OCI-LY1 (cell line): Measurements from ENCODE around the gene CATSPER3.

Experiments
- H2AFZ ChIP-seq: fragments of 200-600 bp; sonication (generic), shearing (Covaris generic); 2 replicates; pipeline ENCODE4 v1.6.0; 2014; ENCODE audit warnings: antibody characterized with exemption, mild to moderate bottlenecking, low read length
- H3F3A ChIP-seq: fragments of 200-600 bp; sonication (generic), shearing (Covaris generic); 2 replicates; pipeline ENCODE4 v1.6.0; 2014; ENCODE audit warnings: mild to moderate bottlenecking, antibody characterized with exemption, low read length, moderate library complexity; ENCODE audit not compliant: insufficient read depth
- H3K27ac ChIP-seq: fragments of 200-600 bp; sonication (generic); 2 replicates; pipeline ENCODE4 v1.5.1; 2014; ENCODE audit warnings: low read length, mixed run types, mild to moderate bottlenecking, low read depth; ENCODE audit not compliant: poor library complexity, severe bottlenecking
- H3K27me3 ChIP-seq: fragments of 200-600 bp; sonication (generic); 2 replicates; pipeline ENCODE4 v1.6.0; 2014; ENCODE audit warnings: antibody characterized with exemption, mild to moderate bottlenecking, low read length, moderate library complexity; ENCODE audit not compliant: insufficient read depth
- H3K36me3 ChIP-seq: fragments of 200-600 bp; sonication (generic); 2 replicates; pipeline ENCODE4 v1.6.1; 2014; ENCODE audit warnings: mild to moderate bottlenecking, antibody characterized with exemption, low read length, moderate library complexity, mixed read lengths; ENCODE audit not compliant: insufficient read depth
- H3K4me1 ChIP-seq: fragments of 200-600 bp; sonication (generic); 2 replicates; pipeline ENCODE4 v1.5.1; 2014; ENCODE audit warnings: mild to moderate bottlenecking, low read length, moderate library complexity; ENCODE audit not compliant: insufficient read depth, severe bottlenecking
- H3K4me2 ChIP-seq: fragments of 200-600 bp; sonication (generic), shearing (Covaris generic); 2 replicates; pipeline ENCODE4 v1.6.1; 2014; ENCODE audit warnings: low read length
- H3K4me3 ChIP-seq: fragments of 200-600 bp; sonication (generic); 2 replicates; pipeline ENCODE4 v1.5.1; 2014; ENCODE audit warnings: low read length, low read depth, mild to moderate bottlenecking, mixed read lengths; ENCODE audit not compliant: poor library complexity, severe bottlenecking
- H3K79me2 ChIP-seq: fragments of 200-600 bp; shearing (Covaris generic); 2 replicates; pipeline ENCODE4 v1.6.1; 2016; ENCODE audit warnings: mixed run types, low read length, mixed read lengths; ENCODE audit not compliant: insufficient read depth
- H3K9ac ChIP-seq: fragments of 200-600 bp; sonication (generic), shearing (Covaris generic); 2 replicates; pipeline ENCODE4 v1.6.1; 2014; ENCODE audit warnings: mild to moderate bottlenecking, low read length, mixed read lengths
- H3K9me2 ChIP-seq: fragments of 200-600 bp; sonication (generic), shearing (Covaris generic); 2 replicates; pipeline ENCODE4 v1.6.1; 2014; ENCODE audit warnings: low read depth, mild to moderate bottlenecking, low read length, mixed read lengths
- H3K9me3 ChIP-seq: fragments of 200-600 bp; shearing (Covaris generic); 2 replicates; pipeline ENCODE4 v1.6.1; 2014; ENCODE audit warnings: low read length, mixed read lengths
- H4K20me1 ChIP-seq: fragments of 200-600 bp; sonication (generic), shearing (Covaris generic); 2 replicates; pipeline ENCODE4 v1.6.0; 2016; ENCODE audit warnings: mild to moderate bottlenecking, low read length; ENCODE audit not compliant: insufficient read depth
- EZH2 ChIP-seq: fragments of 200-600 bp; sonication (generic), shearing (Covaris generic); IDR thresholded peaks from 2 replicates; pipeline ENCODE4 v1.8.0; 2017; ENCODE audit warnings: borderline replicate concordance, mixed run types, mild to moderate bottlenecking, antibody characterized with exemption, low read length, moderate library complexity, mixed read lengths
- TF ChIP-seq, protein P1 (sequence below): fragments of 200-600 bp; sonication (generic), shearing (Covaris generic); IDR thresholded peaks from 2 replicates; pipeline ENCODE4 v1.5.1; 2017; ENCODE audit warnings: mild to moderate bottlenecking, antibody characterized with exemption, low read length, moderate library complexity, mixed read lengths

Gene CATSPER3

DNA sequence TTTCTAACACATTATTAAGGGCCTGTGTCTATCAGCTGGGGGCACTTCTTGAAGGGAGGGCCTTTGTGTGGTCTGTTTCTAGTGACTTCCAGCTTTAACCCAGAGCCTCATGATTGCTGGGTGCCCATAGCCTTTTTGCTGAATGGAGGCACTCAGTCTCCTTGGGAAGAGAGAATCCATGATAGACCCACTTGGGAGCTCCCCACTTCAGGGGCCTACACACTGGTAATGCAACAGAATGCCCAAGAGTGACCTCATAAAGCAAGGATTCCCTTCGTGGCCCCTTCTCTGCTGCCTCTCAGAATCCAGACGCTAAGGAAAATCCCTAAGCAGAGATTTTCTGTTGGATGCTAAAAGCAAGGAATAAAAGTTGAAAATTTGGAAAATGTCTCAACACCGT is at the start of gene CATSPER3:
Gene CATSPER3 (plus strand): TSS at position 301 of the 400 bp plus-strand sequence. CDS start 85 bp downstream, at position 386.
- no peaks in the 10 kb centered on the region for H4K20me1 ChIP-seq
- no peaks in the 10 kb centered on the region for H3F3A ChIP-seq
- no peaks in the 10 kb centered on the region for H3K79me2 ChIP-seq
- H3K4me3 ChIP-seq = no peak within 1 kb of the TSS
- no peaks in the 10 kb centered on the region for H3K36me3 ChIP-seq
- no peaks in the 10 kb centered on the region for H3K27me3 ChIP-seq
- H3K4me2 ChIP-seq = no peak within 1 kb of the TSS
- no peak within 1 kb of the TSS for H3K27ac ChIP-seq
- H3K9me3 ChIP-seq = no peaks in the 10 kb centered on the region
- H2AFZ ChIP-seq = no peak within 1 kb of the TSS
- TF ChIP-seq, protein P1, sequence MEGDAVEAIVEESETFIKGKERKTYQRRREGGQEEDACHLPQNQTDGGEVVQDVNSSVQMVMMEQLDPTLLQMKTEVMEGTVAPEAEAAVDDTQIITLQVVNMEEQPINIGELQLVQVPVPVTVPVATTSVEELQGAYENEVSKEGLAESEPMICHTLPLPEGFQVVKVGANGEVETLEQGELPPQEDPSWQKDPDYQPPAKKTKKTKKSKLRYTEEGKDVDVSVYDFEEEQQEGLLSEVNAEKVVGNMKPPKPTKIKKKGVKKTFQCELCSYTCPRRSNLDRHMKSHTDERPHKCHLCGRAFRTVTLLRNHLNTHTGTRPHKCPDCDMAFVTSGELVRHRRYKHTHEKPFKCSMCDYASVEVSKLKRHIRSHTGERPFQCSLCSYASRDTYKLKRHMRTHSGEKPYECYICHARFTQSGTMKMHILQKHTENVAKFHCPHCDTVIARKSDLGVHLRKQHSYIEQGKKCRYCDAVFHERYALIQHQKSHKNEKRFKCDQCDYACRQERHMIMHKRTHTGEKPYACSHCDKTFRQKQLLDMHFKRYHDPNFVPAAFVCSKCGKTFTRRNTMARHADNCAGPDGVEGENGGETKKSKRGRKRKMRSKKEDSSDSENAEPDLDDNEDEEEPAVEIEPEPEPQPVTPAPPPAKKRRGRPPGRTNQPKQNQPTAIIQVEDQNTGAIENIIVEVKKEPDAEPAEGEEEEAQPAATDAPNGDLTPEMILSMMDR = no peak
- no peak for TF ChIP-seq EZH2
- peaks cover 15% of the 10 kb centered on the region for H3K4me1 ChIP-seq
- no peak within 1 kb of the TSS for H3K9ac ChIP-seq
- no peaks in the 10 kb centered on the region for H3K9me2 ChIP-seq

DNA sequence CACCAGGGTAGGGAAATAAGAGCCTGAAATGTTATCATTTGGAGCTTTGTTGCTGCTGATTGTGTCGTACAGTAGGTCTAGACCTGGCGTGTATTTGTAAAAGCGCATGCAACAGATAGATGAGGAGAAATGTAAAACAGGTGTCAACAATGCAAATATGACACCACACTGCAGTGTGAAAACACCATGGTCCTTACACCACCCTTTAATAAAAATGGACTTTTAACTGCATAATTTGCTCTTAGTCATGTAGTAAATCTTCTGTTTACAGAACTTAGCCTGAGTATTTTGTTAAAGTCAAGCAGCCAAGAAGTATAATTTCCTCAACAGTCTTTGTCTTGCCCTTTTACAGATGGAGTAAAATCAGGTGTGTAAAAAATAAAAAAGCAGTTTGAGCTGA is 48.8 kb upstream of the CATSPER3 start:
- Histone ChIP-seq H3K9ac (no peak overlapping the region), H4K20me1 (no peaks in the 10 kb centered on the region), H3K4me1 (no peaks in the 10 kb centered on the region), H3K27me3 (no peaks in the 10 kb centered on the region), H2AFZ (no peak overlapping the region), H3K4me3 (no peak overlapping the region), H3K9me3 (no peaks in the 10 kb centered on the region), H3K9me2 (no peaks in the 10 kb centered on the region), H3F3A (no peaks in the 10 kb centered on the region), H3K27ac (no peak overlapping the region), H3K4me2 (no peak overlapping the region), H3K79me2 (no peaks in the 10 kb centered on the region), H3K36me3 (peaks cover 42% of the 10 kb centered on the region)
- TF ChIP-seq EZH2 = no peak
- TF ChIP-seq, protein P1 = no peak

DNA sequence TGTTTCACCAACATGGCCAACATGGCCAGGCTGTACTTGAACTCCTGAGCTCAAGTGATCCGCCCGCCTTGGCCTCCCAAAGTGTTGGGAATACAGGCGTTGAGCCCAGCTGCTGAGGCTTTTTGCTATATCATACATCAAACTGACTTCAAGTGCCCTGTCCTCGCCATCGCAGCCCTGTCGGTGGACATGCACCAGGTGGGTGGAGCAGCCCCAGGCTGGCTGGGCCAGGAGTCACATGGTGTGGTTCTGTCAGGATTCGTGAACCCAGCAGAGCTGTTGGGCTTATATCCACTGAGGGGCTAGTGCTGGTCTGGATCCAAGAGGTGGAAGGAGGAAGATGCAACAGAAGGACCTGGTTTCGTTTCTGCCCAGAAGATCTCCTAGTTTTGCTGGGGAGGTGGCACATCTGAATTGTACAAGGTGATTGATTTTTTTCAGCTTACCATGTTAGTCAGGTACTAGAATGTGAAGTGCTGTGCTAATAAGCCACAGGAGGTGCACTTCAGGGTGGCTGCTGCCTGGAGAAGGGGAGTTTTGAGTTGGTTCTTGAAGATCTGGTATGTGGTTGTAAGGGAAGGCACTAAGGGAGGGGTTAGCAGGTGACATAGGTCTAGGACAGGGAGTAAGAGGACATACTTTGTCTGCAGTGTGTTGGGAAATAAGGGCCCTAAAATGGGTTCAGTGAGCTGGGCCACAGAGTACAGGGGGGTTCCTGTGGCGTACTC is 46.7 kb upstream of the CATSPER3 start:
- Histone ChIP-seq H3K9me3 (no peaks in the 10 kb centered on the region), H3K9ac (no peak overlapping the region), H3K79me2 (no peaks in the 10 kb centered on the region), H2AFZ (no peak overlapping the region), H3K9me2 (no peaks in the 10 kb centered on the region), H3K27ac (no peak overlapping the region), H3K4me2 (no peak overlapping the region), H3K4me1 (no peaks in the 10 kb centered on the region), H3K27me3 (no peaks in the 10 kb centered on the region), H3K36me3 (peaks cover 24% of the 10 kb centered on the region), H4K20me1 (no peaks in the 10 kb centered on the region), H3F3A (no peaks in the 10 kb centered on the region), H3K4me3 (no peak overlapping the region)
- TF ChIP-seq EZH2 = no peak
- TF ChIP-seq, protein P1 = no peak
